ENCODE measurements around the gene HS1BP3. TPM values are rescaled to one million over a fixed set of nuclear protein-coding genes. Genes with fewer than 3 reads are reported as not detected.

HS1BP3 gene
- total and polyA plus RNA-seq, 2 of the 13 experiments (the other 11 are each of a cell fraction or from before 2014, with no cell fraction given): 15.2 to 22.0 TPM

DNA sequence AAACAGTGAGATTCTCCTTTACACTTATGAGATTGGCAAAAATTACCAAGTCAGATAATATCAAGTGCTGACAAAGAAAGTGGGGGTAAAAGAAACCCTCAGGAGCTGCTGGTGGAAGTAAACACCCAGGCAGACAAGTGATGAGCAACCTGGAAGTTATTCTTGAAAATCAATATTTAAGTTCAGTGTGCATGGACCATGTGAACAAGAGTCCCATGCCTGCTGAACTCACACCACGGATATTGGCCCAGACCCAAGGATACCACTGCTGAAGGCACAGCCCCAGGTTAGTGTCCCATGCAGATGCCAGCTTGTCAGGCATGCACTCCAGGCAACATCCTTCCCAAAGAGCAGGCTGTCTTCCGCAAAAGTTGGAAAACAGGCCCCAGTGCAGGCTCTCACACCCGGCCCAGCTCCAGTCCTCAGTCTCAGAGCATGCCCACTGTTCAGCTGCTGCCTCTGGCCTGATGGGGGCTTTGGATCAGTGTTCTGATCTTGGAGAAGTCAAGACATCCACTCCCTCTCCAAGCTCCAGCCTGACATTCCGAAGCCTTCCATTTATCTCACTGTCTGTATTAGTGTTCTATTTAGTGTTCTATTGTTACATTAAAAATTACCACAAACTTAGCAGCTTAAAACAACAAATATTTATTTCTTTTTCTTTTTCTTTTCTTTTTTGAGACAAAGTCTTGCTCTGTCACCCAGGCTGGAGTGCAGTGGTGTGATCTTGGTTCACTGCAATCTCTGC, 70.0 kb downstream of the HS1BP3 start (continued):
- TF ChIP-seq THAP9 (CRISPR knock-in tag; IDR thresholded peaks at IDR 0.05; ENCODE audit: borderline replicate concordance): peak; percentile 25; the same call in 1 of the 2 replicates
- TF ChIP-seq, protein P1, sequence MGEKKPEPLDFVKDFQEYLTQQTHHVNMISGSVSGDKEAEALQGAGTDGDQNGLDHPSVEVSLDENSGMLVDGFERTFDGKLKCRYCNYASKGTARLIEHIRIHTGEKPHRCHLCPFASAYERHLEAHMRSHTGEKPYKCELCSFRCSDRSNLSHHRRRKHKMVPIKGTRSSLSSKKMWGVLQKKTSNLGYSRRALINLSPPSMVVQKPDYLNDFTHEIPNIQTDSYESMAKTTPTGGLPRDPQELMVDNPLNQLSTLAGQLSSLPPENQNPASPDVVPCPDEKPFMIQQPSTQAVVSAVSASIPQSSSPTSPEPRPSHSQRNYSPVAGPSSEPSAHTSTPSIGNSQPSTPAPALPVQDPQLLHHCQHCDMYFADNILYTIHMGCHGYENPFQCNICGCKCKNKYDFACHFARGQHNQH (CRISPR knock-in tag; IDR thresholded peaks at IDR 0.05): peak; percentile 98
- TF ChIP-seq NR2C2 (CRISPR knock-in tag; IDR thresholded peaks at IDR 0.05; ENCODE audit: borderline replicate concordance): peak; percentile 98
- TF ChIP-seq ZSCAN22 (CRISPR knock-in tag; IDR thresholded peaks at IDR 0.05): no peak
- 0 out of 2 replicates have a peak, but pooled peaks have one; percentile 20 for TF ChIP-seq RFX3 (CRISPR knock-in tag; IDR thresholded peaks at IDR 0.05)
- peak; percentile 39; the same call in 1 of the 2 replicates for TF ChIP-seq SMARCE1 (IDR thresholded peaks at IDR 0.05; ENCODE audit: borderline replicate concordance)
- TF ChIP-seq ZNF615 (CRISPR knock-in tag; IDR thresholded peaks at IDR 0.05; ENCODE audit: borderline replicate concordance): 0 out of 2 replicates have a peak, but pooled peaks have one; percentile 39
- peak; percentile 89 for TF ChIP-seq SKI (IDR thresholded peaks at IDR 0.05; ENCODE audit: partially characterized antibody)
- 0 out of 2 replicates have a peak, but pooled peaks have one; percentile 73 for TF ChIP-seq ZSCAN30 (CRISPR knock-in tag; IDR thresholded peaks at IDR 0.05)
- TF ChIP-seq BRCA1 (CRISPR knock-in tag; IDR thresholded peaks at IDR 0.05): no peak
- peak; percentile 66; the same call in 1 of the 2 replicates for TF ChIP-seq MXD4 (CRISPR knock-in tag; IDR thresholded peaks at IDR 0.05)
- no peak for TF ChIP-seq SP1 (IDR thresholded peaks at IDR 0.05)
- no peak for TF ChIP-seq SP1 (CRISPR knock-in tag; IDR thresholded peaks at IDR 0.05)
- TF ChIP-seq, protein P2, sequence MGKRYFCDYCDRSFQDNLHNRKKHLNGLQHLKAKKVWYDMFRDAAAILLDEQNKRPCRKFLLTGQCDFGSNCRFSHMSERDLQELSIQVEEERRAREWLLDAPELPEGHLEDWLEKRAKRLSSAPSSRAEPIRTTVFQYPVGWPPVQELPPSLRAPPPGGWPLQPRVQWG (CRISPR knock-in tag; IDR thresholded peaks at IDR 0.05; ENCODE audit: borderline replicate concordance, low read depth): no peak
- 0 out of 2 replicates have a peak, but pooled peaks have one; percentile 40 for TF ChIP-seq SMARCC2 (IDR thresholded peaks at IDR 0.05)
- TF ChIP-seq ZNF556 (CRISPR knock-in tag; IDR thresholded peaks at IDR 0.05; ENCODE audit: borderline replicate concordance): no peak
- TF ChIP-seq FOXK1 (CRISPR knock-in tag; IDR thresholded peaks at IDR 0.05; ENCODE audit: borderline replicate concordance, low read depth): peak; percentile 96; the same call in 1 of the 2 replicates
- no peak for TF ChIP-seq ETS1 (CRISPR knock-in tag; IDR thresholded peaks at IDR 0.05)
- TF ChIP-seq ZBTB3 (CRISPR knock-in tag; IDR thresholded peaks at IDR 0.05; ENCODE audit: borderline replicate concordance, low read depth): peak; percentile 78; the same call in 1 of the 2 replicates
- no peak for TF ChIP-seq ELF4 (CRISPR knock-in tag; IDR thresholded peaks at IDR 0.05; ENCODE audit: borderline replicate concordance)
- peak; percentile 38; the same call in 1 of the 2 replicates for TF ChIP-seq ZNF430 (CRISPR knock-in tag; IDR thresholded peaks at IDR 0.05)
- peak; percentile 76; the same call in 1 of the 2 replicates for TF ChIP-seq ZNF12 (CRISPR knock-in tag; IDR thresholded peaks at IDR 0.05)

Data from HepG2 (cell line).